ENCODE measurements around the gene FAM3D.

- TF ChIP-seq POLR2A (IDR thresholded peaks at IDR 0.05; ENCODE audit: low read depth) (no peak), CTCF (IDR thresholded peaks at IDR 0.05) (no peak)
Observed at GRCh38 chr3:58658508-58658907, 8.1 kb downstream of the FAM3D start.
